ENCODE measurements around the gene PROCA1.
A peak's percentile ranks its signal among the peaks of the same experiment; 100 is the strongest.

Gene PROCA1

GRCh38 chr17:28675490-28675889 lies 36.2 kb downstream of the PROCA1 start:
- no peak overlapping the region for H3K4me3 ChIP-seq (ENCODE audit: low read depth, low read length)
- no peak for TF ChIP-seq CTCF (IDR thresholded peaks at IDR 0.05; ENCODE audit: borderline replicate concordance, insufficient read depth, low read depth, low read length)

GRCh38 chr17:28669918-28670317 lies 41.8 kb downstream of the PROCA1 start:
- no peak overlapping the region for H3K4me3 ChIP-seq (ENCODE audit: low read depth, low read length)
- TF ChIP-seq CTCF (IDR thresholded peaks at IDR 0.05; ENCODE audit: borderline replicate concordance, insufficient read depth, low read depth, low read length) = no peak

GRCh38 chr17:28667870-28668269 lies 43.8 kb downstream of the PROCA1 start:
- TF ChIP-seq CTCF (IDR thresholded peaks at IDR 0.05; ENCODE audit: borderline replicate concordance, insufficient read depth, low read depth, low read length) = no peak
- no peak overlapping the region for H3K4me3 ChIP-seq (ENCODE audit: low read depth, low read length)

GRCh38 chr17:28665994-28666393 lies 45.7 kb downstream of the PROCA1 start:
- no peak for TF ChIP-seq CTCF (IDR thresholded peaks at IDR 0.05; ENCODE audit: borderline replicate concordance, insufficient read depth, low read depth, low read length)
- H3K4me3 ChIP-seq (ENCODE audit: low read depth, low read length) = no peak overlapping the region

- no peak for TF ChIP-seq CTCF (IDR thresholded peaks at IDR 0.05; ENCODE audit: borderline replicate concordance, insufficient read depth, low read depth, low read length)
- no peak overlapping the region for H3K4me3 ChIP-seq (ENCODE audit: low read depth, low read length)
Measured at GRCh38 chr17:28663723-28664122, 48.0 kb downstream of the PROCA1 start.

- H3K4me3 ChIP-seq (ENCODE audit: low read depth, low read length) = peak overlapping the region; percentile 98
Measured at GRCh38 chr17:28662527-28662829, 49.2 kb downstream of the PROCA1 start.

More at GRCh38 chr17:28662527-28662829, 49.2 kb downstream of the PROCA1 start:
- no peak for TF ChIP-seq CTCF (IDR thresholded peaks at IDR 0.05; ENCODE audit: borderline replicate concordance, insufficient read depth, low read depth, low read length)
